ENCODE results near the gene WWOX. TPM values are rescaled to one million over a fixed set of nuclear protein-coding genes. Genes with fewer than 3 reads are reported as not detected.
A peak's percentile ranks its signal among the peaks of the same experiment; 100 is the strongest.

The WWOX gene
- total RNA-seq, 2 donors from 2014 or later: 30.0 to 35.4 TPM

DNA sequence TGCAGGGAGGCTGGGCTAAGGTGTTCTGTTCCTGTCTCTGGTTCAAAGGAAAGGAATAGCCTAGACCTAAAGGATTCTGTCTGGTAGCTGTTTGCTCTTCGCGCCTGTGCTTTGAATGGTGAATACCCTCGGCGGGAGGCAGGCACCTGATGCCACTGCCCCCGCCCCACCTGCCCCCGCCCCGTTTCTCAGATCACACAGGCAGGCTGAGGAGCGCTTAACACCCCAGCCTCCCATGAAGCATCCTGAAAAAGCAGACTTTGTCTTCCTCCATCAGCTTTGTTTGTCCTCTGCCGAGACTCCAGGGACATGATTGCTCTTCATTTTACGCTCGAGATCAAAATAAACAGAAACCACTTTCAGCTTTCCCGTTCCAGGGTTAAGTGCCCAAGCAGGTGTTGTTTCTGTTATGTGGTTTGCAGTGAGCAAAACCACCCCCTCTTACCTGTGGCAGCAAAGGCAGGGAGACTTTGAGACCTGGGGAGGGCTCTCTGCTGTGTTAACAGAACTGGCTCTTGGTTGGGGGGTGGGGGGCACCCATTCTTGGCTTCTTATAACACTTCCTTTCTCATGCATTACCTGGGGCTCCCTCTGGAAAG lies 452.1 kb downstream of the WWOX start:
- Histone ChIP-seq H3K4me3 (ENCODE audit: low read length) (no peak overlapping the region), H3K9me3 (ENCODE audit: control insufficient read depth, low read length) (no peaks in the 10 kb centered on the region), H3K36me3 (ENCODE audit: control insufficient read depth, insufficient read depth, low read length) (no peaks in the 10 kb centered on the region), H3K4me1 (ENCODE audit: control insufficient read depth, insufficient read depth, low read length) (no peaks in the 10 kb centered on the region), H3K9ac (ENCODE audit: extremely low read depth, low read length, poor library complexity, severe bottlenecking) (no peak overlapping the region), H3K27me3 (ENCODE audit: control insufficient read depth, insufficient read depth, low read length, poor library complexity, severe bottlenecking) (no peaks in the 10 kb centered on the region), H3K27ac (ENCODE audit: low read depth, low read length) (no peak overlapping the region)
- TF ChIP-seq, protein P1, sequence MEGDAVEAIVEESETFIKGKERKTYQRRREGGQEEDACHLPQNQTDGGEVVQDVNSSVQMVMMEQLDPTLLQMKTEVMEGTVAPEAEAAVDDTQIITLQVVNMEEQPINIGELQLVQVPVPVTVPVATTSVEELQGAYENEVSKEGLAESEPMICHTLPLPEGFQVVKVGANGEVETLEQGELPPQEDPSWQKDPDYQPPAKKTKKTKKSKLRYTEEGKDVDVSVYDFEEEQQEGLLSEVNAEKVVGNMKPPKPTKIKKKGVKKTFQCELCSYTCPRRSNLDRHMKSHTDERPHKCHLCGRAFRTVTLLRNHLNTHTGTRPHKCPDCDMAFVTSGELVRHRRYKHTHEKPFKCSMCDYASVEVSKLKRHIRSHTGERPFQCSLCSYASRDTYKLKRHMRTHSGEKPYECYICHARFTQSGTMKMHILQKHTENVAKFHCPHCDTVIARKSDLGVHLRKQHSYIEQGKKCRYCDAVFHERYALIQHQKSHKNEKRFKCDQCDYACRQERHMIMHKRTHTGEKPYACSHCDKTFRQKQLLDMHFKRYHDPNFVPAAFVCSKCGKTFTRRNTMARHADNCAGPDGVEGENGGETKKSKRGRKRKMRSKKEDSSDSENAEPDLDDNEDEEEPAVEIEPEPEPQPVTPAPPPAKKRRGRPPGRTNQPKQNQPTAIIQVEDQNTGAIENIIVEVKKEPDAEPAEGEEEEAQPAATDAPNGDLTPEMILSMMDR (conservative IDR thresholded peaks at IDR 0.05): no peak
- DNase-seq: peak; percentile 93
- peak overlapping the region; percentile 41 for H3K27ac Mint-ChIP-seq
- H3K4me1 Mint-ChIP-seq: peaks cover 32% of the 10 kb centered on the region
- H3K36me3 Mint-ChIP-seq (ENCODE audit: low read depth): no peaks in the 10 kb centered on the region
- WGBS, 2 experiments (ENCODE audit: insufficient coverage in 1 of 2, insufficient read length in 1 of 2): 13 to 25% methylated on average over 1 to 12 of the region's 12 CpGs
- H3K9me3 Mint-ChIP-seq: no peaks in the 10 kb centered on the region
- peak overlapping the region; percentile 27 for H3K4me3 Mint-ChIP-seq
- no peaks in the 10 kb centered on the region for H3K27me3 Mint-ChIP-seq (ENCODE audit: insufficient read depth)

DNA sequence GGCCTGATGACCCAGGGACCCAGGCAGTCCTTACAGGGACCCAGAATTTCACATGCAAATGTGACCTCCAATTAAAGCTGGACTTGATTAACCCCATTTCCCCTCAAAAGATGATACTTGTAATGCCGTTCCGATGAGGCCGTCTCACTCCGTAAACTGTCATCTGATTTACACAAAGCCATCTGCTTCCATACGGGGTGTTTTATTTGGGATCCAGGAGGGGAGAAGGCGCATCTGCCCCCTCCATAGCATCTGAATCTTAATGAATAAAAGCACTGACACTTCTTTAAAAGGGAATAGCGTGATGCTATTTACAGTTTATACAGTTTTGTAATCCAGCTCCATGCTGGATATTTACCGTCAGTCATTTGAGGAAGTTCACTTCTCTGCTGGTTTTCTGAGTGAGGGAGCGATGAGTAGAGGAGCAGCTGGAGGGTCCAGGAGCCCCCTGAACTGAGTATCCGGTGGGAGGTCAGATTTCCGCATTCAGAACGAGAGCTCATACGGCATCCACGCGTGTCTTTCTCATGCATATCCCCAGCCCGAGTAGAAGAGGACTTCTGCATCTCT lies 452.7 kb downstream of the WWOX start:
- no peak overlapping the region for H3K4me3 Mint-ChIP-seq
- H3K27ac Mint-ChIP-seq: peak overlapping the region; percentile 41
- H3K9me3 Mint-ChIP-seq: no peaks in the 10 kb centered on the region
- H3K4me1 Mint-ChIP-seq: peaks cover 32% of the 10 kb centered on the region
- no peak overlapping the region for H3K27ac ChIP-seq (ENCODE audit: low read depth, low read length)
- H3K36me3 Mint-ChIP-seq (ENCODE audit: low read depth): no peaks in the 10 kb centered on the region
- no peak overlapping the region for H3K4me3 ChIP-seq (ENCODE audit: low read length)
- TF ChIP-seq, protein P1 (conservative IDR thresholded peaks at IDR 0.05): no peak
- no peak for DNase-seq
- no peaks in the 10 kb centered on the region for H3K9me3 ChIP-seq (ENCODE audit: control insufficient read depth, low read length)
- H3K9ac ChIP-seq (ENCODE audit: extremely low read depth, low read length, poor library complexity, severe bottlenecking): no peak overlapping the region
- 91 to 93% methylated on average over 16 of the region's 16 CpGs for WGBS, 2 experiments (ENCODE audit: insufficient coverage in 1 of 2, insufficient read length in 1 of 2)
- no peaks in the 10 kb centered on the region for H3K36me3 ChIP-seq (ENCODE audit: control insufficient read depth, insufficient read depth, low read length)
- no peaks in the 10 kb centered on the region for H3K4me1 ChIP-seq (ENCODE audit: control insufficient read depth, insufficient read depth, low read length)
- H3K27me3 Mint-ChIP-seq (ENCODE audit: insufficient read depth): no peaks in the 10 kb centered on the region
- no peaks in the 10 kb centered on the region for H3K27me3 ChIP-seq (ENCODE audit: control insufficient read depth, insufficient read depth, low read length, poor library complexity, severe bottlenecking)

DNA sequence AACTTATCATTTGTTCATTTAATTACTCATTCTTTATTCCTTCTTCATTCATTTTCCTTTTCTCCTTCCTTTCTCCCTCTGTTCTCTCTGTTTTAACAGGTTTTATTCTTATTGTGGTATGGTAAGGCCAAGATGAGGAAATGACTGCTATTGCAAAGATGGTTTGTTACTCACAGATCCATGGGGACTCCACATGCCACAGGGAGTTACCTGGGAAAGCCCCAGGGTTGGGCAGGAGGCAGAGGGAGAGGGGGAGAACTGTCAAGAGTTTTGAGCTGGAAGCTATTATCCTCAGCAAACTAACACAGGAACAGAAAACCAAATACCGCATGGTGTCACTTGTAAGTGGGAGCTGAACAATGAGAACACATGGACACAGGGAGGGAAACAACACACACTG lies 453.3 kb downstream of the WWOX start:
- H3K9me3 ChIP-seq (ENCODE audit: control insufficient read depth, low read length): no peaks in the 10 kb centered on the region
- peaks cover 32% of the 10 kb centered on the region for H3K4me1 Mint-ChIP-seq
- no peaks in the 10 kb centered on the region for H3K9me3 Mint-ChIP-seq
- no peak overlapping the region for H3K9ac ChIP-seq (ENCODE audit: extremely low read depth, low read length, poor library complexity, severe bottlenecking)
- 83 to 100% methylated on average over 1 of the region's 1 CpG for WGBS, 2 experiments (ENCODE audit: insufficient coverage in 1 of 2, insufficient read length in 1 of 2)
- H3K27ac Mint-ChIP-seq: no peak overlapping the region
- no peak overlapping the region for H3K27ac ChIP-seq (ENCODE audit: low read depth, low read length)
- no peak overlapping the region for H3K4me3 ChIP-seq (ENCODE audit: low read length)
- H3K36me3 Mint-ChIP-seq (ENCODE audit: low read depth): no peaks in the 10 kb centered on the region
- no peaks in the 10 kb centered on the region for H3K36me3 ChIP-seq (ENCODE audit: control insufficient read depth, insufficient read depth, low read length)
- TF ChIP-seq, protein P1 (conservative IDR thresholded peaks at IDR 0.05): no peak
- no peaks in the 10 kb centered on the region for H3K27me3 ChIP-seq (ENCODE audit: control insufficient read depth, insufficient read depth, low read length, poor library complexity, severe bottlenecking)
- no peaks in the 10 kb centered on the region for H3K27me3 Mint-ChIP-seq (ENCODE audit: insufficient read depth)
- H3K4me1 ChIP-seq (ENCODE audit: control insufficient read depth, insufficient read depth, low read length): no peaks in the 10 kb centered on the region
- H3K4me3 Mint-ChIP-seq: no peak overlapping the region
- DNase-seq: no peak

Measured in endodermal cell (in vitro differentiated cells).